NOMO-1 treated with DMSO at 0.1 percent for 48 hours (cell line): ENCODE measurements around the gene DNASE1L1.
"Not testable (repeated sequence)": the region's sequence is repeated elsewhere in the genome, so short reads cannot be mapped to it uniquely, and the experiment has no call there.

Source experiments
- DNase-seq: peaks from one replicate; lab custom pipeline; 2025; ENCODE audit not compliant: unreplicated experiment; lab: John Stamatoyannopoulos, UW

The DNASE1L1 gene

DNA sequence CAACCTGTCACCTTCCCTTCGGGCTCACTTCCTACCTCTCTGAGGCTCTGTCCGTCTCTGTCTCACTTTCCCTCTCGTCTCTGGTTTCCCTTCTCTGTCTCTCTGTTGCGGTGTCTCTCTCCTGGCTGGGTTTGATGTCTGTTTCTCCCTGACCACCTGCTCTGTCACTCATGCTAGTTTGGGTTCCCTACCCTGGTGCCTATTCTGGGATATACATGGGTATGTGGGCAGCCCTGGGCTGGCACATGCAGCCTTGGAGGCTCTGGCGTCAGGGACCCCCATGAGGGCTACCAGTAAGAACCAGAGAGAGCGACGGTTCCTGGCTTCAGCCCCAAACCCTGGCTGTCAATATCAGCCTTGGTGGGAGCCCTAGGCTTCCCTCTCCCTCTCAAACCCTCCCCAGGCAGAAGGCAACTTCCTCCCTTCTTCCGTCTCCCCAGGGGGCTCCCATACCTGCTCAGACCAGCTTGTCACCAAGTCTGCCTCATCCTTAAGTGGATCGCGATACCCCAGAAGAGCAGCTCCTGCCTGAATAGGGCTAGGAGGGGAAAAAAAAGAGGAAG is 314 bp downstream of the DNASE1L1 start:
- DNase-seq = no peak

DNA sequence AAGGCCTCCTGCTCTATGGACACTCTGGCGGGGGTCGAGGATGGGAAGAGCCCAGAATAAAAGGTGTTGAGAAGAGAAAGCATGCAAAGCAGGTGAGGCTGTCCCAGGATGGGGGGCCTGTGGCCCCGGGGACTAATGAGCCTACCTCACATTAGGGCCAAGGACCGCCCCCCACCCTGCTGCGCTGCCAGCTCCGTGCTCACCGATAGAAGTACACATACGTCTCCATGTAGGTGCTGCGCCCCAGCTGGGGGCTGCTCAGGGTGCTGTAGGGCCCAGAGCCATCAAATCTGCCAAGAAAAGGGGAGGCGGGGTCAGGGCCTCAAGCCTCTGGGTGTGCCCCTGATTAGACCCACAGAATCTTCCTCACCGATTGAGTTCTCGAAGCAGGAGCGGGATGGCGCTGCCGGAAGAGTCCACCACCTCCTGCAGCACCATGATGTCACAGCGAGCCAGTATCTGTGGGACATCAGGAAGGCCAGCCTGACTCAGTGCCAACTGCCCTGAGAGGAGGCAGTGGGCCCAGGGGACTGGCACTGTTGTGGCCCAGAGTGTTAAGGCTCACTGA is 4.3 kb downstream of the DNASE1L1 start:
- no peak for DNase-seq

DNA sequence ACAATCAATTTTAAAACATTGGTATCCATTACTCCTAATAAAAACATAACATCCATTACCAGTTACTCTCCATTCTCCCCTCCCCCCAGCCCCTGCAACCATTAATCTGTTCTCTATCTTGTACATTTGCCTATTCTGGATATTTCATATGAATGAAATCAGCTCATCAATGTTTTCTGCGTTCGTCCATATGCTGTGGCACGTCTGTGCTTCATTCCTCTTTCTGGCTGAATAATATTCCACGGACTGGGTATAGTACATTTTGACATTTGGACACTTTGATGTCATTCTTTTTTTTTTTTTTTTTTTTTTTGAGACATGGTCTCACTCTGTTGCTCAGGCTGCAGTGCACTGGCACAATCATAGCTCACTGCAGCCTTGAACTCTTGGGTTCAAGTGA is 5.2 kb downstream of the DNASE1L1 start:
- DNase-seq = no peak

DNA sequence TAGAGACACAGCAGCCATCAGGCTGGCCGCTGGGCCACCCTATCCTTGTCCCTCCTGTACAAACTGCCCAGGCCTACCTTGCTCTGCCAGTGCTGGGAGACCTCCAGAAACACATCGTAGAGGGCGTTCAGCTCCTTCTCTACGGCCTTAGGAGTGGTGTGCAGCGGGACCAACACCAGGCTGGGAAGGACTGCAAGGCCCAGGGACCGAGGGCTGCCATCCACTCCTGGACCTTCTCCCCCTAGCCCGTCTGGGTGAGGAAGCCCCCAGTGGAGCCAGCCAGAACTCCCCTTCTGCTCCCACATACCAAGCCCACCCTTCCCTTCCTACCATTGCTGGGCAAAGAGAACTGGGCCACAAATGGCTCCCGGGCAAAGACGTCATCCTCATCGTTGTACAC is 5.9 kb downstream of the DNASE1L1 start:
- no peak for DNase-seq

DNA sequence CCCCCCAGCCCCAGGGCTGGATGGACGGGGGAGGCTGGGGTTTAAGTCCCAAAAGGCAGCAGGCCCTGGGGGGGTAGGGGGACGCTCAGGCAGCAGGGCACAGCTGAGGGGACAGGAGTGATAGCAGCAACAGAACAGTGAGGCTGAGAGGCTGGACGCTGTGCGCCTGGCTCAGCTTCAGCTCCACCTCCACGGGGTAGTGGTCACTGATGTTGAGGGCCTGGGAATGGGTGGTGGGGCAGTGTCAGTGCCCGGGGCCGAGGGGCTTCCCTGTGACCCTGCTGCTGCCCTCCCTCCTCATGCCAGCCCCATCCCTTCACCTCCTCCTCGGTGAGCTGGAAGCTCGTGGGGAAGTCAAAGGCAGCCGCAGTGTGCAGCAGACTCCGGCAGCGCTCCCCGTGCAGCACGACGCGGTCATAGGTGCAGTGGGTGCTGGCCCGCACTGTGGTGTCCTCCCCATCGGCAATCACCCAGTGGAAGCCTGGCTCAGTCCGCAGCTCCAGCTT is 6.4 kb downstream of the DNASE1L1 start:
- no peak for DNase-seq

DNA sequence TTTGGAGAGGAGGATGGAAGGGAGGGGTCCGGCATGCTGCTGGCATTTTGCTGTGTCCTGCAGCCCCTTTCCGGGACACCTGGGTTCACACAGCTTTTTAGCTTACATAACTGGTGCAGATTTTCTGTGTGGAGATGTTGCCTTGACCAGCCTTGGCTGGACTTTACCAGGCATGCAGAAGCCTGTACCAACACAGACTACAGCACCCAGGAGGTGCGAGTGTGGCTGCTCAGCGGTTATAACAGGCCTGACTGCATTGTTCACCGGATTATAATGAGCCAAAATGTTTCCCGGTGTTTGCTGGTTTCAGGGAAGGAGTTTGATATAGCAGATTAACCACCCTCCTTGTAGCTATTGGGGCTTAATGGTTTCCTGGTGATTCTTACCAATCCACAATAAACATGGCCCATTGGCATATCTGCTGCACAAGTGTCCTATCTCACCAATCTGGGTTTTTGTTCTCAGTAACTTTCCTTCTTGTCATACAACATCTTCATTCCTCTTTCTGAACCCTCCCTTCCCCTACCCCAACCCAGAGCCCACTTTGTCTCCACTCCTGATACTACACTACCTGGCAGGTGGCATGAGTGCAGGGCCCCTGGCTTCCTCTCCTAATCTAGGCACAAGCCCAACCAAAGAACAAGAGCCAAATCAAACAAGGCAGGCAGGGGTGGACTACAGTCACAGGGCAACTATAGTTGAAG is 7.0 kb downstream of the DNASE1L1 start:
- DNase-seq = no peak

DNA sequence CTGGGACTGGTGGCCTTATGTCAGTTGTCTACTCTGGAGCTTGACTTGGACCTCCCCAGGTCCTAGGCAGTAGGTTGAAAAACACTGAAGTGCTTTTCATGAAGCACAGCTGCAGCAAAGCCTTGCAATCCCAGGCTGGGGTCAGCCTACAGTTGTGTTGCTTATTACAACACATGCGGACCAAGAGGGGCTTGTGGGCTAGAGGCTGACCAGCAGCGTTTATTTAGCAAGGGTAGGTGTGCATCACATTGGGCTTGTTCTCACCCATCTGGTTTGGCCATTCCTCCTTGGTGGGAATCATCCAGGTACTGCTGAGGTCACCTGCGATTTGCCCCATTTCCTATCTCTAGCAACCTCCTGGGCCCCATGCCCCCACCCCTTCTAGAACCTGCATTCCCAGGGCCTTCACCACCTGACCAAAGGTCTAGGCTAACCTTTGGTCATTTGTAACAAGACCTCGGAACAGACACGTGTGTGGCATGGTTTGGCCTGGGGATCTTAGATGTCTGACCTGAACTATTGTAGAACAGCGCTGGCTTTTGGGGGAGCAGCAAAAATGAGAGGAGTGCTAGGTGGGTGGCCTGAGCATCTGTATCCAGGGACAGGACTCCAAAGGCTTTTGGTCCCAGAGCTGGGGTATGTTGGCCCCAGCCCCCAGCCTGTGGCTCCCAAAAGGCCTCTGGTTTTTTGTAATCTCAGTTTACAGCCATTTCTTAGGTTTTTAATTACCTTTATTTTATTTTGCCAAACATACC is 7.8 kb downstream of the DNASE1L1 start:
- no peak for DNase-seq

DNA sequence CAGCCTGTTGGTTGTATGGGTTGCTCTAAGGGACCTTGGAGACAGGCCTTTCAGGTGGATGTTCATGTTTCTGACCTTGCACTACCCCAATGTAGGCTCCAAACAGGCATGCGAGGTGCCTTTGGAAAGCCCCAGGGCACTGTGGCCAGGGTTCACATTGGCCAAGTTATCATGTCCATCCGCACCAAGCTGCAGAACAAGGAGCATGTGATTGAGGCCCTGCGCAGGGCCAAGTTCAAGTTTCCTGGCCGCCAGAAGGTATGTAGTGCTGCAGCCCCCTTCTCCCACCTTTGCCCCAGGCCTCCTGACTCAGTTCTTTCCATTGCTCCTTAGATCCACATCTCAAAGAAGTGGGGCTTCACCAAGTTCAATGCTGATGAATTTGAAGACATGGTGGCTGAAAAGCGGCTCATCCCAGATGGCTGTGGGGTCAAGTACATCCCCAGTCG is 8.7 kb downstream of the DNASE1L1 start:
- DNase-seq = not testable (repeated sequence)

DNA sequence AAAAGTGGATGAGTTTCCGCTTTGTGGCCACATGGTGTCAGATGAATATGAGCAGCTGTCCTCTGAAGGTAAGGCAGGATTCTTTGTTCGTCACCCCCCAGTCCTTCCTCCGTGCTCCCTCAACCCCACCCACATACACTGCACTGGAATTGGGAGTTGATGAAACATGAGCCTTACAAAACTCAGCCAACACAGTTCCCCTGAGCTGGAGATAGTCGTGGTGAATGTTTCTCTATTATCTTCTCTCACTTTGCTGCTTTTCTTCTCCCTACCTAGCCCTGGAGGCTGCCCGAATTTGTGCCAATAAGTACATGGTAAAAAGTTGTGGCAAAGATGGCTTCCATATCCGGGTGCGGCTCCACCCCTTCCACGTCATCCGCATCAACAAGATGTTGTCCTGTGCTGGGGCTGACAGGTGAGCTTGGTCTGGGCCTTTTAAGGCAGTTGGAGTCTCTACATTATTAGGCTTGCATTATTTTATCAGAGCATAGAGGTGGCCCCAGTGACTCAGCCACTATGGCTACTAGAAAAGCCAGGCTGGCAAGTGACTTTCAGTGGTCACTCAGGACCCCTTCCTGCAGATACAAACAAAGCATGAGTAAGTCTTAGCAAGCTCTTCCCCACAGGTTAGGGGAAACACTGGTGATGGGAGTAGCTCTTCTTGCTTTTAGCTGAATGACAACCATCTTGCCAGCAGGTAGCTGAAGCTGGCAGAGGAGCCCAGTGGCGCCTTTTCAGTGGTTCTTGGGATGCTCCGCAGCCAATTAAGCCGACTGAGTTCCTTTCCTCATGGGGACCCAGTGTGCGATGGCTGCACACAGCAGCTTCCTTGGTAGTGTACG is 9.3 kb downstream of the DNASE1L1 start:
- no peak for DNase-seq

DNA sequence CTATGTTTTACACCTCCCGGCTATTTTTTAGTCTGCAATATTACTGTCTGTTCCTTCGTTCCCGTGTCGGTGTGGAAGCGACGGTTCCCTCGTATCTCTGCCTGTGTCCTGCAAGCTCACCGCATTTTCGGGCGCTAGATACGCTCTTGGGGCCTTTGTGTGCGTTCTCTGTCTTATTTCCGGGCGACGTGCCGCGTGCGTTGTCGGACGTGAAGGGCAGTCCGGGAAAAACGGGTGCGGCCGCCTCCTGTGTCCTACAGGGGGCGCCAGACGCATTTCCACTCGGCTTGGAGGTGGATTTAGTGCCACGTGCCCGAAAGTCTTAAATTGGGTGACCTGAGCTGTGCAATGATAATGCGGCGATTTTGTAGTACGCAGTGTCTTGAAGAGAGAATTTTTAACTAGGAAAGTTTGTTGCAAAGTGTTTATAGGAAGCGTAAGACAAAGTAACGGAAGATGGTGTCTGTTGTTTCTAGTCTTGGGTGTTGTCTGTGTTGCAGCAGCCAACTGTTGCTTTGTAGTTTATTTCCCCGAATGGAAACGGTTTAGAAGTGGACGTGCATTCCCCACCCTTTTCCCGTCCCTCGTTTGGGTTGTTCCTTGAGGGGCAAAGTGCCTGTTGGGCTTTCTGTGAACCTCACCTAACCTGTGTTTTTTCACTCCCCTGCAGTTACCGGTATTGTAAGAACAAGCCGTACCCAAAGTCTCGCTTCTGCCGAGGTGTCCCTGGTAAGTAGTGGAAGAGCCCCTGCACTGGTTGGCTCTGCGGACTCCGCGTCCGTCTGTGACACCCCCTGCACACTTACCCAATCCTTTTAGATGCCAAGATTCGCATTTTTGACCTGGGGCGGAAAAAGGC is 10.2 kb downstream of the DNASE1L1 start:
- peak; percentile 66 for DNase-seq

DNA sequence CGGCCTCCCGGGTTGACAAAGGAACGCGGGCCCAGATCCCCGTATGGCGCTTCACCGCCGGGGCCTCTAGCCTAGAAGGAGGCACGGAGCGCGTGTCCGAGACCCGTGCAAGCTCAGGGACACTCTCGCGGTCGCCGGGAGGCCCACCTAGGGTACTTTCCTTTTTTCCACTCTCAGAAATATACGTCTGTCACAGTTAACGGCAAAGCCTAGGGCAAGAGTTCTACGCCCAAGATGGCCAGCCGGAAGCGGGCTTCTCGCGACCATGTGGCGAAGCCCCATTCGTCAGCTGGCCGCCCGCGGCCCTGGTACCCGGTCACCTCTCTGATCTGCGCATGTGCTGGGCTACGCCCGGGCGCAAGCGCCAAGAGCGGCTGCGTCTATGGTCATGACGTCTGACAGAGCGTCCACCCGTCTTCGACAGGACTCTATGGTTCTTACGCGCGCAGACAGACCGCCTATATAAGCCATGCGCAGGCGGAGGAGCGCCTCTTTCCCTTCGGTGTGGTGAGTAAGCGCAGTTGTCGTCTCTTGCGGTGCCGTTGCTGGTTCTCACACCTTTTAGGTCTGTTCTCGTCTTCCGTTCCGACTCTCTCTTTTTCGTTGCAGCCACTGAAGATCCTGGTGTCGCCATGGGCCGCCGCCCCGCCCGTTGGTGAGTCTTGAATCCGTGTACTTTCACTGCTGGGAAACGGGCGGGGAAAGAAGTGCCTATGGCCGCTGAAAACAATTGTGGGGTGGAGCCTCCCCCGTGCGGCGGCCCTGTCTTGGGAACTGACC is 11.0 kb downstream of the DNASE1L1 start, which contains the start of gene RPL10:
RPL10 (plus strand) TSS at position 490 of the 780 bp plus-strand sequence; CDS start at position 633, 143 bp downstream.
- peak; percentile 88 for DNase-seq

DNA sequence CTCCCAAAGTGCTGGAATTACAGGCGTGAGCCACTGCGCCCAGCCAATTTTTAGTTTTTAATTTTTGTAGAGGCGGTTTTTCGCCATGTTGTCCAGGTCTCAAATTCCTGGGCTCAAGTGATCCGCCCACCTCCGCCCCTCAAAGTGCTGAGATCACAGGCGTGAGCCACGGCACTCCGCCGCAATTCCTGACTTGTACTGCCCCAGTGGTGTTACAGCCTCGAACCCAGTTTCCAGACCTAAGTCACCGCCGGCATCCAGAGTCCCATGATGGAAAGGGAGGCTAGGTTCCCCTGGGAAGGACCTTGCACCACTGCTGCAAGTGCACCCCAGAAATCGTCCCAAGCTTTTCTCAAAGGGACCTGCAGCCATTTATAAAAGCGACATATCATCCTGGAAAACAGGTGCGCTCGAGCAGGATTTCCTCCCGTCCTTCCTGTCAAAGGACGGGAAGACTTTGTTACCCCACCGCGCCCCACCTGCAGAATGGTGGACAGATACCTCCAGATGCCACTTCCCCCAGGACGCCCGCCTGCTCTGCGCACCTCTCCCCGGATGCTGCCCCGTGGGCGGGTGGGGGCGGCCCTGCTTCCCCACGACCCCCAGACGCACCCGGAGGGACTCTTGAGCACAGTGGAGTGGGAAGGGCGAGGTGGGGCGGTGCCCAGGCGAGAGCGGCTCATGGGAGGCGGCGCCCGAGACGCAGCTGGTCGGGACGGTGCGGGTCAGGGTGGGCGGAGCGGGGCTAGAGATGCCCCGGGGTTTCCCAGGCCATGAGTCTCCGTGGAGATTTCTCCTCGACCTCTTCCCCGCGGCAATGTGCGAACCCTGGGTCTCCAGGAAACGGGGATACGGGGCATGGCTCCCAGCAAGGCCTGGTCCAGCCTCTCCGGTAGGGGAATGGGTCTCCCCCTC is 11.8 kb downstream of the DNASE1L1 start:
- peak; percentile 39 for DNase-seq

DNA sequence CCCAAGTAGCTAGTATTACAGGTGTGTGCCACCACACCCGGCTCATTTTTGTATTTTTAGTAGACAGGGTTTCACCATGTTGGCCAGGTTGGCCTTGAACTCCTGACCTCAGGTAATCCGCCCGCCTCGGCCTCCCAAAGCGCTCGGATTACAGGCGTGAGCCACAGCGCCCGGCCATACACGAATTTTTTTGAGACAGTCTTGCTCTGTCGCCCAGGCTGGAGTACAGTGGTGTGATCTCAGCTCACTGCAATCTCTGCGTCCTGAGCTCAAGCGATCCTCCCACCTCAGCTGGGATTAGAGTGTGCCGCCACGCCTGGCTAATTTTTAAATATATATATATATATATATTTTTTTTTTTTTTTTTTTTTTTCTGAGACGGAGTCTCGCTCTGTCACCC is 12.7 kb downstream of the DNASE1L1 start:
- not testable (repeated sequence) for DNase-seq

DNA sequence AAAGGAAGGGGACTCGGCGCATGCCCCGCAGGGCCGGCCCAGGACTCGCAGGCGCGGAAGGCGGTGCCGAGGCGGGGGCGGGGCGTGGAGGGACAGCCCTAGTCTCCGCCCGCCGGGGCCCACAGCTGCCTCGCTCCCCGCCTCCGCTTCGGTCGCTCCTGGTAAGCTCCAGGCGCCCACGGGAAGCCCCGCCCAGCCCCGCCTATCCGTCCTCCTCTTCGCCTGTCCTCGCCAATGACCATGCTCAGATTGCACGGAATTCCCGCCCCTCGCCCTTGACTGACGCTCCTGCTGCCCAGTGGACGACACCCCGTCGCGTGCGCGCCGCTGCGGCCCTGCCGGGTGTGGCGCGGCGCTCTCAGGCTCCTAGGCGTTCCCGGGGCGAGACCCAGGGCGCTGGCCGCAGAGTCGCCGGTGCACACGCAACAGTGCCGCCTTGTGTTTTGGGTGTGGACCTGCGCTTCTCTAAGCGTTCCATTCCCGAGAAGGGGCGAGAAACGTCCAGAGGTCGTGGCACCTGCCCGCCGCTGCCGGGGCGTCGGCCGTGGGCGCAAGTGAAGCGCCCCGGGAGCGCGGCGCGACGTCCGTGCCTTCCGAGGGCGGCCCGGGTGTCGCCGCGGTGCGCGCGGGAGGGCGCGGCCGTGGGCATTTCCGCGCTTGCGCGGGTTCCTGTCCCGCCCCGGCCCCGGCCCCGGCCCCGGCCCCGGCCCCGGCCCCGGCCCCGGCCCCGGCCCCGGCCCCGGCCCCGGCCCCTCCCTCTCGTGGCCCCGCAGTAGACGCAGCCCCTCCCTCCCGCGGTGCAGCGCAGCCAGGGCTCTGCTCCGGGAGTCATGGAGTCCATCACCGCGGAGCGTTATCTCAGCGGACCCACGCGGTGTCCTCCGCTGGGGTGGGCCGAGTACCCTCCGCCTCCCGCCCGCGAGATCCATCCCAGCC is 19.0 kb downstream of the DNASE1L1 start:
- DNase-seq = not testable (repeated sequence)

DNA sequence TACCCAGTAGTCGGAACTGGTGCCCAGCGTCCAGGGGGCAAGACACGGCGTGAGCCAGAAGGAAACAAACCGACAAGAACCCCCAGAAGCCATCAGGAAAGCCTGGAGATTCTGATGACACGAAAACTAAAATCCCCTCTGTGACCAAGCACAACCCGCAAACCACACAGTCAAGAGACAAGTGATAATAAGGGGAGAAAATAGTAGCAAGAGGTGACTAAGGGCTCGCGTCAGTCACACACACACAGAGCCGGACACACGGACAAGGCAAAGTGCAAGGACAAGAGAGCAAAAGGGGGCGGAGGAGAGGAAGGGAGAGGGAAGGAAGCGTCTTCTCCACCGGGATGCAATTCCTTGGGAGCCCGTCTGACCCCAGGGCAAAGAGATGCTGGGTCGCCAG is 20.4 kb downstream of the DNASE1L1 start:
- DNase-seq = not testable (repeated sequence)

DNA sequence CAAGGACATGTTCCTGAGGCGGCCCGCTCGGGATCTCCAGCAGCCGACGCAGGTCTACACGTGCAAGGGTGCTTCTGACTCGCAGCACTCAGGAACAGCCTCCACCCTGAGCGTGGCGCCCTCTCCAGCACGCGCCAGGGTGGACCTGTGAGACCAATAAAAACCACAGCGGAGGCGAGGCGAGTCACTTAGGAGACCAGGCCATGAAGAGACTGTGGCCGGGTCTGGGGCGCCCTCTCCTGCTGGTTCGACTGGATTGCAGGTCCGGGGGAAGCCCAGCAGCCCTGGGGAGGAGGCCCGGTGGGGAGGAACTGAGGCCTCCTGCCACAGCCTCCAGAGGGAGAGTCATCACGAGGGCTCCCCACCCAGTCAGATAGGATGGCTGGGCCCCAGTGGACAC is 21.0 kb downstream of the DNASE1L1 start:
- DNase-seq = not testable (repeated sequence)
